MCF 10A (cell line): Measurements from ENCODE around the gene SUMO2. TPM values are rescaled to one million over a fixed set of nuclear protein-coding genes. Genes with fewer than 3 reads are reported as not detected.

ENCODE experiments used
- BruUV-seq: library from RNA; stranded (reverse); fragments of 400-500 nt; replicated peaks from 2 replicates; lab custom pipeline; 2021; lab: Mats Ljungman, UMichigan
- CTCF ChIA-PET: fragments of 300-600 bp; sonication (Branson Sonifier 250); formaldehyde crosslinking; extraction: SDS; loops from one replicate; lab custom pipeline; 2021; ENCODE audit warnings: antibody characterized with exemption, inconsistent platforms; lab: Yijun Ruan, JAX
- POLR2A ChIA-PET: fragments of 300-600, 350-650 bp; sonication (Branson Sonifier 250); formaldehyde crosslinking; extraction: SDS; loops from one replicate; lab custom pipeline; 2020; ENCODE audit warnings: antibody characterized with exemption, inconsistent platforms; lab: Yijun Ruan, JAX
- DNase-seq: peaks from one replicate; pipeline ENCODE4 v3.0.0-alpha.2; 2018; ENCODE audit not compliant: unreplicated experiment
- H3K27ac Mint-ChIP-seq: one replicate; pipeline ENCODE4 v1.8.0; 2022; ENCODE audit warnings: mild to moderate bottlenecking, low read depth, mixed read lengths; ENCODE audit not compliant: unreplicated experiment
- H3K27me3 Mint-ChIP-seq: one replicate; pipeline ENCODE4 v1.8.0; 2022; ENCODE audit warnings: mixed read lengths; ENCODE audit not compliant: insufficient read depth, unreplicated experiment
- H3K36me3 Mint-ChIP-seq: one replicate; pipeline ENCODE4 v1.8.0; 2022; ENCODE audit warnings: mild to moderate bottlenecking, moderate library complexity, mixed read lengths; ENCODE audit not compliant: insufficient read depth, unreplicated experiment
- H3K4me1 Mint-ChIP-seq: one replicate; pipeline ENCODE4 v1.8.0; 2022; ENCODE audit warnings: mixed read lengths; ENCODE audit not compliant: insufficient read depth, unreplicated experiment
- H3K4me3 Mint-ChIP-seq: one replicate; pipeline ENCODE4 v1.8.0; 2022; ENCODE audit warnings: mild to moderate bottlenecking, moderate library complexity, mixed read lengths; ENCODE audit not compliant: unreplicated experiment
- H3K9me3 Mint-ChIP-seq: one replicate; pipeline ENCODE4 v1.8.0; 2022; ENCODE audit warnings: mixed read lengths; ENCODE audit not compliant: unreplicated experiment
- CTCF ChIP-seq: fragments of 200-600 bp; IDR thresholded peaks from one replicate; pipeline ENCODE4 v1.8.0; 2022; ENCODE audit warnings: antibody characterized with exemption, mild to moderate bottlenecking; ENCODE audit not compliant: unreplicated experiment
- intact Hi-C: fragments of 100-400 bp; cut with micrococcal nuclease; formaldehyde crosslinking; loops from 2 replicates; pipeline ENCODE4 v1.14.1; 2022
- total RNA-seq: library from RNA; stranded (reverse); gene quantifications from 2 replicates; pipeline ENCODE4 v1.2.3, GENCODE V29; 2022

The SUMO2 gene
- total RNA-seq, 1 experiment from 2014 or later, result 186 TPM

DNA sequence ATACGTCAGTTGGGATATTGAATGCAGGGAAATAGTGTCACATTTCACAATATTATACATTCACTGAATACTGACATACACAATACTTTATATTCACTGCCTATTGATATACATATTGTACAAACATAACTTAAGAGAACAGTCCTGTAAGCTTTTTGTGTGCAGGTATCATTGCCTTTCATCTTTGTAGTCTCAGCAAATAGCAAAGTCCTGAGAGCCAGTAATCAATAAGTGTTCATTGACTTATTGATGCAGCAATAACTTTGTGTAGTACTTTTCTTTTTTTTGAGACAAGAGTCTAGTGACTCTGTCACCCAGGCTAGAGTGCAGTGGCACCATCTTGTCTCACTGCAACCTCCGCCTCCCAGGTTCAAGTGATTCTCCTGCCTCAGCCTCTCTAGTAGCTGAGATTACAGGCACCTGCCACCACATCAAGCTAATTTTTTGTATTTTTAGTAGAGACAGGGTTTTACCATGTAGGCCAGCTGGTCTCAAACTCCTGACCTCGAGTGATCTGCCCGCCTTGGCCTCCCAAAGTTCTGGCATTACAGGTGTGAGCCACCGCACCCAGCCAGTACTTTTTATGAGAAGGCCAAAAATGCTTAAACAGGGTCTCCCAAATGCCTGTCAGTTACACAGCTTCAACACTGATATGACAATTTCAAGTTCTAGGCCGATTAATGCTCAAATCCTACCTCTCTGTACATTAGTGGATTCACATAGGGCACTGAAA, 17.3 kb upstream of the SUMO2 start:
- BruUV-seq, result no TSS peak
- Mint-ChIP-seq H3K9me3 (no peaks in the 10 kb centered on the region), H3K27me3 (no peaks in the 10 kb centered on the region), H3K4me1 (peaks cover 6% of the 10 kb centered on the region), H3K4me3 (no peak overlapping the region), H3K27ac (no peak overlapping the region), H3K36me3 (no peaks in the 10 kb centered on the region)
- DNase-seq, result no peak
- intact Hi-C loops, result loop anchor here (5.0 kb wide), 2 partner anchors 133 to 328 kb away; partner anchors contain the start of gene FDXR
- POLR2A ChIA-PET, result interaction anchor here (0.6 to 2.8 kb wide), 5 partner anchors 11 to 824 kb away, joined by 3 to 23 read pairs (median 5); partner anchors contain the start of gene NT5C
- CTCF ChIA-PET, result interaction anchor here (1.0 to 5.1 kb wide), 13 partner anchors 10 to 238 kb away, joined by 3 to 93 read pairs (median 6); no protein-coding TSS in a partner anchor
- TF ChIP-seq CTCF, result no peak

- H3K4me1 Mint-ChIP-seq, result no peaks in the 10 kb centered on the region
- intact Hi-C loops, result no loop called here
- BruUV-seq, result no TSS peak
- H3K9me3 Mint-ChIP-seq, result no peaks in the 10 kb centered on the region
- no peaks in the 10 kb centered on the region for H3K36me3 Mint-ChIP-seq
- H3K27ac Mint-ChIP-seq, result no peak overlapping the region
- no peak for DNase-seq
- CTCF ChIA-PET, result interaction anchor here (0.9 kb wide), 1 partner anchor 81 kb away, joined by 4 read pairs; no protein-coding TSS in a partner anchor
- H3K27me3 Mint-ChIP-seq, result no peaks in the 10 kb centered on the region
- no peak overlapping the region for H3K4me3 Mint-ChIP-seq
- POLR2A ChIA-PET, result no interaction called here
- no peak for TF ChIP-seq CTCF
Measured at GRCh38 chr17:75194879-75195278, 12.1 kb upstream of the SUMO2 start.

DNA sequence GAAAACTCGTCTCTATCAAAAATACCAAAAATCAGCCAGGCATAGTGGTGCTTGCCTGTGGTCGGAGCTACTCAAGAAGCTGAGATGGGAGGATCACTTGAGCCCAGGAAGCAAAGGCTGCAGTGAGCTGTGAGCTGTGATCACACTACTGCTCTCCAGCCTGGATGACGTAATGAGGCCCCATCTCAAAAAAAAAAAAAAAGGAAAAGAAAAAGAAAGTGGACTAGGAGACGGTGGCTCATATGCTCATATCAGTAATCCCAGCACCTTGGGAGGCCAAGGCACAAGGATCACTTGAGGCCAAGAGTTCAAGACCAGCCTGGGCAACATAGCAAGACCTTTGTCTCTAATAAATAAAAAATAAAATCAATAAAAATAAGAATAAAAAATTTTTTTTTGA, 8.8 kb upstream of the SUMO2 start:
- ChIA-PET CTCF (interaction anchor here (0.6 to 4.7 kb wide), 4 partner anchors 9 to 20 kb away, joined by 3 to 22 read pairs (median 4); partner anchors contain the start of gene SUMO2), POLR2A (interaction anchor here (0.7 to 1.6 kb wide), 5 partner anchors 9 to 23 kb away, joined by 3 to 4 read pairs (median 3); partner anchors contain the start of genes NUP85 and SUMO2)
- no peak for TF ChIP-seq CTCF
- Mint-ChIP-seq H3K27me3 (no peaks in the 10 kb centered on the region), H3K36me3 (no peaks in the 10 kb centered on the region), H3K9me3 (no peaks in the 10 kb centered on the region), H3K27ac (no peak overlapping the region), H3K4me1 (peaks cover 6% of the 10 kb centered on the region), H3K4me3 (no peak overlapping the region)
- intact Hi-C loops, result no loop called here
- DNase-seq, result no peak
- BruUV-seq, result no TSS peak

DNA sequence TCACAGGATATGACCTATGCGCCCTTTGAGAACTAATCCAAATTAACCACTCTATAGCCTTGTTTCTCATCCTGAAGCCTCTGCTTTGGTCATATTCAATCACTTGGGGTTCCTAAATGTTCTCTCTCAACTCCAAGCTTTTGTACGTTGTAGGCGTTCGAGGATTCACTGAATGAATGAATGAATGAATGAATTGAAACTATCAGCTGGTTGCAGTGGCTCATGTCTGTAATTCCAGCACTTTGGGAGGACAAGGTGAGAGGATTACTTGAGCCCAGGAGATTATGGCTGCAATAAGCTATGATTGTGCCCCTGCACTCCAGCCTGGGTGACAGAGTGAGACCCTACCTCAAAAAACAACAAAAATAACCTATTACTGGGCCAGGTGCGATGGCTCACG, 5.9 kb upstream of the SUMO2 start:
- no TSS peak for BruUV-seq
- TF ChIP-seq CTCF, result no peak
- intact Hi-C loops, result no loop called here
- H3K4me3 Mint-ChIP-seq, result no peak overlapping the region
- peaks cover 6% of the 10 kb centered on the region for H3K9me3 Mint-ChIP-seq
- no peaks in the 10 kb centered on the region for H3K27me3 Mint-ChIP-seq
- ChIA-PET CTCF (interaction anchor here (0.7 to 4.7 kb wide), 4 partner anchors 12 to 444 kb away, joined by 3 to 22 read pairs (median 6); no protein-coding TSS in a partner anchor), POLR2A (interaction anchor here (0.7 to 1.9 kb wide), 4 partner anchors 12 to 72 kb away, joined by 3 to 8 read pairs (median 4); partner anchors contain the start of genes GGA3 and NUP85)
- H3K27ac Mint-ChIP-seq, result no peak overlapping the region
- H3K4me1 Mint-ChIP-seq, result peaks cover 16% of the 10 kb centered on the region
- no peak for DNase-seq
- H3K36me3 Mint-ChIP-seq, result peaks cover 4% of the 10 kb centered on the region
